HepG2 (cell line): Measurements from ENCODE around the gene ACAP1. TPM values are rescaled to one million over a fixed set of nuclear protein-coding genes. Genes with fewer than 3 reads are reported as not detected.
A peak's percentile ranks its signal among the peaks of the same experiment; 100 is the strongest.

Experiments used
- ATAC-seq: fragments of 200-7000 bp; cut with Tn5 transposase; 3 replicates; pipeline ENCODE4 v1.9.1; 2020; ENCODE audit warnings: mild to moderate bottlenecking, moderate library complexity
- BruUV-seq: library from RNA; stranded (reverse); fragments of 400-500 nt; replicated peaks from 2 replicates; lab custom pipeline; 2021; lab: Mats Ljungman, UMichigan
- CTCF ChIA-PET: fragments of 300-600 bp; formaldehyde crosslinking; extraction: SDS; loops from one replicate; lab custom pipeline; 2021; ENCODE audit warnings: low total read pairs, inconsistent platforms, low intra/inter-chr PET ratio; lab: Yijun Ruan, JAX
- POLR2A ChIA-PET: fragments of 350-600 bp; sonication (Branson Sonifier 250); formaldehyde crosslinking; loops from one replicate; lab custom pipeline; 2020; ENCODE audit warnings: antibody characterized with exemption, inconsistent platforms; lab: Yijun Ruan, JAX
- DNase-seq: peaks from one replicate; pipeline ENCODE4 v3.0.0-alpha.2; 2015; ENCODE audit warnings: low spot score
- FAIRE-seq: peaks from 3 replicates; lab custom pipeline; 2011; peaks lifted over from hg19 to GRCh38; lab: Jason Lieb, UNC
- H2AFZ ChIP-seq: one replicate; pipeline ENCODE4 v1.6.1; 2011; ENCODE audit warnings: low read length, inconsistent platforms
- H3K27ac ChIP-seq: fragments of 300-600 bp; 3 replicates; pipeline ENCODE4 v1.8.0; 2011; ENCODE audit warnings: mixed run types, mild to moderate bottlenecking, mixed read lengths, low read length, inconsistent platforms; ENCODE audit not compliant: insufficient read depth; ENCODE audit errors: extremely low read length
- H3K27me3 ChIP-seq, 2 experiments: fragments of 200-600 bp in 1 of 2; 2 replicates in 1 of 2; 3 replicates in 1 of 2; pipeline versions ENCODE4 v1.6.0 to v1.8.0; 2011; ENCODE audit warnings: low read length in 2 of 2, mild to moderate bottlenecking in 2 of 2, moderate library complexity in 2 of 2, inconsistent platforms in 1 of 2; ENCODE audit not compliant: insufficient read depth in 2 of 2, control insufficient read depth in 1 of 2
- H3K36me3 ChIP-seq, 2 experiments: fragments of 200-600 bp in 1 of 2; replicated peaks in 1 of 2; 2 replicates in 1 of 2; 3 replicates in 1 of 2; pipeline versions ENCODE4 v1.5.1 to v1.8.0; 2011; ENCODE audit warnings: low read length in 2 of 2, inconsistent platforms in 1 of 2; ENCODE audit not compliant: insufficient read depth in 2 of 2, control insufficient read depth in 1 of 2
- H3K4me1 ChIP-seq: 2 replicates; pipeline ENCODE4 v1.5.1; 2012; ENCODE audit warnings: low read length, inconsistent platforms; ENCODE audit not compliant: insufficient read depth
- H3K4me2 ChIP-seq: 2 replicates; pipeline ENCODE4 v1.6.0; 2011; ENCODE audit warnings: low read depth, low read length, inconsistent platforms
- H3K4me3 ChIP-seq, 3 experiments: fragments of 200-600 bp in 1 of 3; sonication (generic), shearing (Covaris generic) in 1 of 3; replicated peaks in 1 of 3; 2 replicates each; pipeline ENCODE4 v1.5.1; 2011 to 2016; ENCODE audit warnings: low read length in 3 of 3, inconsistent platforms in 2 of 3, low read depth in 2 of 3, mild to moderate bottlenecking in 2 of 3, control low read depth in 1 of 3, mixed read lengths in 1 of 3; ENCODE audit not compliant: insufficient read depth in 1 of 3
- H3K79me2 ChIP-seq: one replicate; pipeline ENCODE4 v1.6.1; 2011; ENCODE audit warnings: low read length, inconsistent platforms; ENCODE audit not compliant: insufficient read depth
- H3K9ac ChIP-seq: 2 replicates; pipeline ENCODE4 v1.6.0; 2011; ENCODE audit warnings: mild to moderate bottlenecking, low read depth, low read length, inconsistent platforms; ENCODE audit not compliant: insufficient read depth
- H3K9me3 ChIP-seq: 2 replicates; pipeline ENCODE4 v1.5.1; 2012; ENCODE audit warnings: mild to moderate bottlenecking, low read length
- H4K20me1 ChIP-seq: 2 replicates; pipeline ENCODE4 v1.6.0; 2011; ENCODE audit warnings: inconsistent platforms, mild to moderate bottlenecking, low read length, moderate library complexity; ENCODE audit not compliant: insufficient read depth
- ARID4A ChIP-seq: sonication (generic); formaldehyde crosslinking; IDR thresholded peaks from 2 replicates; pipeline ENCODE4 v1.5.0; 2020; ENCODE audit warnings: mild to moderate bottlenecking, missing genetic modification reagents, borderline replicate concordance
- CENPT ChIP-seq: sonication (generic); formaldehyde crosslinking; IDR thresholded peaks from 2 replicates; pipeline ENCODE4 v1.8.0; 2022; ENCODE audit warnings: low read depth, mild to moderate bottlenecking, moderate library complexity, missing genetic modification reagents
- ERF ChIP-seq: IDR thresholded peaks from 2 replicates; pipeline ENCODE4 v1.6.1; 2018; ENCODE audit warnings: missing biosample characterization, missing genetic modification reagents
- GATA4 ChIP-seq: sonication (generic); IDR thresholded peaks from 2 replicates; pipeline ENCODE4 v1.6.1; 2016; ENCODE audit warnings: antibody characterized with exemption, low read depth, borderline replicate concordance
- GATAD1 ChIP-seq: IDR thresholded peaks from 2 replicates; pipeline ENCODE4 v1.6.1; 2016; ENCODE audit warnings: missing genetic modification reagents, missing compliant biosample characterization
- GMEB1 ChIP-seq: sonication (generic); formaldehyde crosslinking; IDR thresholded peaks from 2 replicates; pipeline ENCODE4 v1.5.1; 2020; ENCODE audit warnings: missing genetic modification reagents, mild to moderate bottlenecking, borderline replicate concordance
- KDM1A ChIP-seq: IDR thresholded peaks from 2 replicates; pipeline ENCODE4 v1.6.1; 2016; ENCODE audit warnings: missing compliant biosample characterization
- NFIC ChIP-seq: IDR thresholded peaks from 2 replicates; pipeline ENCODE4 v1.6.1; 2012; ENCODE audit warnings: mild to moderate bottlenecking, low read length, inconsistent platforms
- TCF12 ChIP-seq, 2 experiments: fragments of 450-650 bp in 1 of 2; sonication (generic) in 1 of 2; formaldehyde crosslinking in 1 of 2; IDR thresholded peaks; 2 replicates each; pipeline versions ENCODE4 v1.6.1 to v1.8.0; 2017 to 2022; ENCODE audit warnings: antibody characterized with exemption in 1 of 2, mild to moderate bottlenecking in 1 of 2, missing genetic modification reagents in 1 of 2, moderate library complexity in 1 of 2
- XRCC5 ChIP-seq: fragments of 200-400 bp; formaldehyde crosslinking; optimal IDR thresholded peaks from 2 replicates; pipeline ENCODE3; 2017; ENCODE audit warnings: mild to moderate bottlenecking, low read length
- ZEB1 ChIP-seq: IDR thresholded peaks from 2 replicates; pipeline ENCODE4 v1.6.1; 2012; ENCODE audit warnings: mild to moderate bottlenecking, low read depth, inconsistent platforms; ENCODE audit not compliant: insufficient replicate concordance
- ZFX ChIP-seq: sonication (generic); formaldehyde crosslinking; IDR thresholded peaks from 2 replicates; pipeline ENCODE4 v1.4.0; 2020; ENCODE audit warnings: mild to moderate bottlenecking, low read depth, missing genetic modification reagents, moderate library complexity
- ZFY ChIP-seq: sonication (generic); formaldehyde crosslinking; IDR thresholded peaks from 2 replicates; pipeline ENCODE4 v1.4.0; 2020; ENCODE audit warnings: missing genetic modification reagents
- ZNF121 ChIP-seq: sonication (generic); formaldehyde crosslinking; IDR thresholded peaks from 2 replicates; pipeline ENCODE4 v1.5.0; 2020; ENCODE audit warnings: mild to moderate bottlenecking, missing genetic modification reagents
- ZNF562 ChIP-seq: sonication (generic); formaldehyde crosslinking; IDR thresholded peaks from 2 replicates; pipeline ENCODE4 v1.8.0; 2022; ENCODE audit warnings: missing genetic modification reagents, borderline replicate concordance
- WGBS: methylation state at CpG from one replicate; pipeline ENCODE4 v1.1.6; 2017; ENCODE audit warnings: low lambda C conversion rate; 5-methylcytosine and 5-hydroxymethylcytosine counted together
- in situ Hi-C: cut with HindIII; loops from 2 replicates; pipeline ENCODE4 v1.10.0; 2017; ENCODE audit warnings: low pct_unique_long_range_greater_than_20kb; ENCODE audit not compliant: extremely low pct_ligation_motif_present
- intact Hi-C: fragments of 100-400 bp; cut with micrococcal nuclease; formaldehyde crosslinking; loops from one replicate; pipeline ENCODE4 v1.10.0; 2022; ENCODE audit not compliant: unreplicated experiment
- polyA plus RNA-seq, 8 experiments: library from polyadenylated mRNA; depleted of rRNA in 3 of 8; stranded (reverse) in 7 of 8; unstranded in 1 of 8; fragments of >200 nt; fragmentation: Illumina TruSeq in 4 of 8; extraction: Trizol in 4 of 8; gene quantifications; 2 replicates each; pipeline versions ENCODE4 v1.2.1 to v1.2.3, GENCODE V29; 2011 to 2016; ENCODE audit warnings: low read depth in 4 of 8, missing spikeins in 1 of 8, mixed read lengths in 1 of 8; ENCODE audit not compliant: insufficient read depth in 1 of 8
- total RNA-seq, 5 experiments: library from RNA; depleted of rRNA; stranded (reverse); fragments of >200 nt; fragmentation: Illumina TruSeq; extraction: Trizol; gene quantifications; 2 replicates each; pipeline ENCODE4 v1.2.3, GENCODE V29; 2016; ENCODE audit warnings: low read depth in 1 of 5

ACAP1 gene
- total and polyA plus RNA-seq, 2 of the 13 experiments (the other 11 are each of a cell fraction or from before 2014, with no cell fraction given), result 1.3 to 2.5 TPM

GRCh38 chr17:7308625-7309433, 27.5 kb upstream of the ACAP1 start:
- Histone ChIP-seq H3K27ac (peak overlapping the region; percentile 96), H3K27me3 (no peaks in the 10 kb centered on the region), H3K4me1 (peaks cover 55% of the 10 kb centered on the region), H3K79me2 (peaks cover 43% of the 10 kb centered on the region), H4K20me1 (peaks cover 48% of the 10 kb centered on the region), H3K4me3 (peak overlapping the region; percentile 64 to 84 (median 77)), H3K9ac (peak overlapping the region; percentile 94), H2AFZ (no peak overlapping the region), H3K4me2 (peak overlapping the region; percentile 90), H3K36me3 (peaks cover 21 to 43% of the 10 kb centered on the region in 2 experiments), H3K9me3 (no peaks in the 10 kb centered on the region)
- BruUV-seq, result TSS peak; percentile 85
- intact Hi-C loops, result no loop called here
- ChIA-PET CTCF (no interaction called here), POLR2A (interaction anchor here (0.7 to 3.0 kb wide), 5 partner anchors 21 to 95 kb away, joined by 3 to 17 read pairs (median 3); partner anchors contain the start of genes ACADVL, DLG4, NEURL4 and SLC2A4)
- DNase-seq (peak; percentile 79), FAIRE-seq (peak; percentile 80), ATAC-seq (peak; percentile 40)
- 0% methylated on average over 9 of the region's 14 CpGs for WGBS
- in situ Hi-C loops, result no loop called here
- peak; percentile 70; the same call in 1 of the 2 replicates for TF ChIP-seq GATAD1 (CRISPR knock-in tag)
- no peak for TF ChIP-seq KDM1A (CRISPR knock-in tag)
- TF ChIP-seq GATA4, result no peak
- TF ChIP-seq ZNF562 (CRISPR knock-in tag), result no peak
- TF ChIP-seq XRCC5, result peak; percentile 11
- no peak for TF ChIP-seq NFIC
- TF ChIP-seq GMEB1, result peak; percentile 15; the same call in 1 of the 2 replicates
- TF ChIP-seq ZEB1, result peak; percentile 2
- TF ChIP-seq ERF (CRISPR knock-in tag), result 0 out of 2 replicates have a peak, but pooled peaks have one; percentile 27
- TF ChIP-seq TCF12 (IDR thresholded peaks at IDR 0.05), result no peak
- TF ChIP-seq TCF12 (CRISPR knock-in tag; IDR thresholded peaks at IDR 0.05), result no peak
- TF ChIP-seq ARID4A (CRISPR knock-in tag), result 0 out of 2 replicates have a peak, but pooled peaks have one; percentile 16
- TF ChIP-seq CENPT (CRISPR knock-in tag), result no peak
- TF ChIP-seq ZFX (CRISPR knock-in tag), result peak; percentile 65
- TF ChIP-seq ZFY, result peak; percentile 37; the same call in 1 of the 2 replicates
- peak; percentile 83 for TF ChIP-seq ZNF121 (CRISPR knock-in tag)
